NCI-H446 treated with DMSO at 0.1 percent for 48 hours (cell line): ENCODE results near the gene DAAM2.

ENCODE experiments used
- DNase-seq: peaks from one replicate; lab custom pipeline; 2025; lab: John Stamatoyannopoulos, UW

The DAAM2 gene

GRCh38 chr6:39787322-39787721 is 4.9 kb upstream of the DAAM2 start:
- DNase-seq: no peak

GRCh38 chr6:39790772-39791171 is 1.4 kb upstream of the DAAM2 start:
- no peak for DNase-seq

GRCh38 chr6:39791311-39791710 is 865 bp upstream of the DAAM2 start:
- DNase-seq: no peak

- DNase-seq: no peak
Observed at GRCh38 chr6:39792540-39793450, 619 bp downstream of the DAAM2 start.

GRCh38 chr6:39793516-39793915 is 1.3 kb downstream of the DAAM2 start:
- no peak for DNase-seq

- no peak for DNase-seq
Observed at GRCh38 chr6:39794231-39794630, 2.1 kb downstream of the DAAM2 start.

- no peak for DNase-seq
Observed at GRCh38 chr6:39797751-39798150, 5.6 kb downstream of the DAAM2 start.

GRCh38 chr6:39800034-39801032 is 8.2 kb downstream of the DAAM2 start:
- DNase-seq: no peak

GRCh38 chr6:39801456-39802251 is 9.5 kb downstream of the DAAM2 start:
- no peak for DNase-seq

- no peak for DNase-seq
Observed at GRCh38 chr6:39803872-39804271, 11.7 kb downstream of the DAAM2 start.

- DNase-seq: no peak
Observed at GRCh38 chr6:39804466-39805065, 12.4 kb downstream of the DAAM2 start.

- DNase-seq: no peak
Observed at GRCh38 chr6:39806278-39806677, 14.1 kb downstream of the DAAM2 start.

GRCh38 chr6:39808346-39808745 is 16.2 kb downstream of the DAAM2 start:
- no peak for DNase-seq

GRCh38 chr6:39808964-39809363 is 16.8 kb downstream of the DAAM2 start:
- DNase-seq: peak; percentile 33

GRCh38 chr6:39811835-39812345 is 19.7 kb downstream of the DAAM2 start:
- no peak for DNase-seq

GRCh38 chr6:39812496-39812852 is 20.3 kb downstream of the DAAM2 start:
- DNase-seq: no peak

- DNase-seq: peak; percentile 28
Observed at GRCh38 chr6:39812853-39813533, 20.8 kb downstream of the DAAM2 start.

GRCh38 chr6:39814236-39814635 is 22.1 kb downstream of the DAAM2 start:
- DNase-seq: no peak

- DNase-seq: no peak
Observed at GRCh38 chr6:39815356-39815755, 23.2 kb downstream of the DAAM2 start.

GRCh38 chr6:39816747-39817146 is 24.6 kb downstream of the DAAM2 start:
- DNase-seq: no peak

GRCh38 chr6:39818695-39819094 is 26.5 kb downstream of the DAAM2 start:
- DNase-seq: no peak
